GM19455 (cell line): Measurements from ENCODE around the gene SOX11.
"Not testable (repeated sequence)": the region's sequence is repeated elsewhere in the genome, so short reads cannot be mapped to it uniquely, and the experiment has no call there.

ENCODE experiments used
- ATAC-seq: cut with Tn5 transposase; IDR thresholded peaks from one replicate; pipeline ENCODE4 v1.9.1; 2021; ENCODE audit not compliant: unreplicated experiment

Gene SOX11

GRCh38 chr2:5691985-5692529, at the start of gene SOX11:
Gene SOX11, plus strand, starts transcription at chr2:5692384. Its CDS starts 338 bp downstream, at chr2:5692722.
- ATAC-seq: no peak

DNA sequence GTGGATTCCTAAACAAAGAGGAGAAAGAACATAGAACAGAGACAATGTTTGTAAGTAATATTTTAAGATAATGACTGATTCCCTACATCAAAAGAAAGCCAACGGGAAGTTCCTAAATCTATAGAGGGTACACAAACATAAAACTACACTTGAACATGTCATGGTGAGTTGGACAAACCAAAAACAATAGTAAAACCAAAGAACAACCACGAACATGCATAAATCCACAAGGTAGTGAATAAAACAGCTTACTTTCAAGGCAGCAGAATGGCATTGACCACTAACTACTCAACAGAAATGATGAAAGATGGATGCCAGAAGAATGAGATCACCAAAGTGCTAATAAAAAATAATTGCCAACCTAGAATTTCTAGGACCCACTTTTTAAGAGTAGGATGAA, 39.5 kb upstream of the SOX11 start:
- not testable (repeated sequence) for ATAC-seq

DNA sequence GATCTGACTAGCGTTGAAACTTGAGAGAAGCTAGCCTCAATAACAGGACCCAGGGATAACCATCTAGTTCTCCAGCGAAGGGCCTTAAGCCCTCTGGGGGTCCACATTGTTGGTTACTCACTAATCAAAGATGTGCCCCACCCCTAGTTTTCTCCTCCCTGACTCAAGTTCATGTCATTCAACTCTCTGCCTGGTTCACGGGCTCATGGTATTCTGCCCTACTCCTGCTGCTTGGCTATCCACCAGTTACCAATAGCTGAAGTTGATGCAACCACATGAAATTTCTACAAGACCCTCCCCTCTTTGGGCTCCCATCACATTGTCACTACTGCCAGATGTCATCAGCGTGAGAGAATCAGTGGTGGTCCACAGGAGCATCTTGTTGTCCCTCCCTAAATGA, 38.4 kb upstream of the SOX11 start:
- not testable (repeated sequence) for ATAC-seq

DNA sequence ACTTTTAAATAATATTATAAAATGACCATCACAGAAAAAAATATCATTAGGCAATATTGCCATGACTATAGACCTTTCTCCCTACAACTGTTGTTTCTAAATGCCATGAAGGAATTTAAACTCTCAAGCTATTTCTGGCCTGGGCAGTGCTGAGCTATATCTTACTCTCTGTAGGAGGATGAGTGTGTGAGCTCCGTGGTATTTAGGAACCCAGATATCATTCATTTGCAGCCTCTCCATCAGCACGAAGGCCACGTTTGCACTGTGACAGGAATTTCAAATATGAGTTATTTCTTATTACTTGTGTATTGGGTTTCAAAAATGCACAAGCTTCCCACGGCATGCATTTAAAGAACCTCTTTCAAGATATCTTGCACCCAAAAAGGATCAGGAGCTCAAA, 35.0 kb upstream of the SOX11 start:
- no peak for ATAC-seq

GRCh38 chr2:5660591-5660990, 31.6 kb upstream of the SOX11 start:
- no peak for ATAC-seq

DNA sequence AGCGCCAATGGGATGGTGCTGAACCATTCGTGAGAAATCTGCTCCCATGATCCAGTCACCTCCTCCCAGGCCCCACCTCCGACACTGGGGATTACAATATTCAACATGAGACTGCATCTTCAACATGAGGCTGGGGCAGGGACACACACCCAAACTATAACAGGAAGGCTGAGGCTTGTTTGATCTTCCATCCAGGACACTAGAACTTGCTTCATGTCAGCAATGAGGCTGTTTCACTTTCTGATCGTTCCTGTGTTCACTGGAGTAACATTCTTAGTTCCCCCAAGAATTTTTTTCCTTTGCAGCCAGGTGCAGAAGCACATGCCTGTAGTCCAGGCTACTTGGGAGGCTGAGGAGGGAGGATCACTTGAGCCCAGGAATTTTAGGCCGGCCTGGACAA, 30.8 kb upstream of the SOX11 start:
- no peak for ATAC-seq

- ATAC-seq: no peak
These were observed 27.9 kb upstream of the SOX11 start for GRCh38 chr2:5664278-5664681.

GRCh38 chr2:5665066-5665465, 27.1 kb upstream of the SOX11 start:
- no peak for ATAC-seq

- ATAC-seq: no peak
These were observed 25.4 kb upstream of the SOX11 start for GRCh38 chr2:5666798-5667197.

GRCh38 chr2:5667655-5668054, 24.5 kb upstream of the SOX11 start:
- ATAC-seq: not testable (repeated sequence)

GRCh38 chr2:5668682-5669250, 23.4 kb upstream of the SOX11 start:
- ATAC-seq: no peak

DNA sequence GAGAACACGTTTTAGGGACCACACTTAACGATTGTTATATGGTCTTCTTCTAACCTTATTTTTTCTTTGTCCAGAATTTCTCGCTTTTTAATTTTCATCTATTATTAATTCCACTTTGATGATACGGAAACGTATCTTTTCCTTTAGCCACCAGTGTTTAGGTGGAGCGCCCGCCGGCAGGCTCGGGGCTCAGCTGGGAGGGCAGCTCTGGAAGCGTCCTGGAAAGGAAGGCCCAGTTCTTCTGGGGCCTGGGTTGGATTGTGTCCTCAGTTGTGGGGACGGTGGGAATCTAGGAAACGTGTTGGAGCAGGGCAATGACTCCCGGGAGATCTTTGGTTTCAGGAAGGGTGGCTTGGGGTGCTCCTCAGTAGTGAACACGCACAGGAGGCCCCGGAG, 19.4 kb upstream of the SOX11 start:
- no peak for ATAC-seq

DNA sequence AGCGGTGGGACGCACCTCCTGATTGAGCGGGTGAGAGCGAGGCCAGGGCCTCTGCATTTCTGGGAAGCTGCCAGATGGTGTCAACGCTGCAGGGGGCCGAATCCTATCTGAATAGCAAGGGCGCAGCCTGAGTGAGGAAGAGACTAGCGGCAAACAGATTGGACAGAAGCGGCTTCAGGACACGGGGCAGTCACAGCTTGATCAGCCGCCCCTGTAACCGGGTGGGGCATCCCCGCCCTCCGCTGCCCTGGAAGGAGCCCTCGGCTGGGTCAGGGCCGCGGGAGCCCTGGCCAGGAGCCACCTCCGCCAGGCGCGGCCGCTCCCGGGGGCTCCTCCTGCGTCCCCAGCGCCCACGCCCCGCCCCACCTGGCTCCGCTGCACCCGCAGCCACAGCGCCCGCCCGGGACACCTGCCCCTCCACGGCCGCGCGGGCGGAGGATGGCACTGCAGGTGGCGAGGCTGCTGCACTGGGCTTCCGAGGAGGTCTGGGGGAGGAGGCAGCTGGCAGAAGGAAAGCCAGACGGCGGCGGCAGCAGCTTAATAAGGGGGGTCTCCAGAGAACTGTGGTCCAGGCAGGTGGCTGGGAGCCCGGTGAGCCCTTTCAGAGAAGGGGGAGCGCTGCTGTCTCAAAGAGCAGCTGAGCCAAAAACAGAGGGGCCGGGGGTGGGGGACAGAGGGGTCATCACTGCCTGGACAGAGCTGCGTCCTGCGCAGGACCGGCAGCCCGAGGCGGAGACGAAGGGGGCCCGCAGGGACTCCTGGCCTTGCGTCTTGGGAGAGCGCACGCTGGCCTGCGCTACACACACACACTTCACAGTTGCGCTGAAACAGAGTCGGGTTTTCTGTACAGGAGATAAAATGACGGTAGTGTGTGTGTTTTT, 18.8 kb upstream of the SOX11 start:
- ATAC-seq: no peak

GRCh38 chr2:5674026-5674340, 18.2 kb upstream of the SOX11 start:
- no peak for ATAC-seq

DNA sequence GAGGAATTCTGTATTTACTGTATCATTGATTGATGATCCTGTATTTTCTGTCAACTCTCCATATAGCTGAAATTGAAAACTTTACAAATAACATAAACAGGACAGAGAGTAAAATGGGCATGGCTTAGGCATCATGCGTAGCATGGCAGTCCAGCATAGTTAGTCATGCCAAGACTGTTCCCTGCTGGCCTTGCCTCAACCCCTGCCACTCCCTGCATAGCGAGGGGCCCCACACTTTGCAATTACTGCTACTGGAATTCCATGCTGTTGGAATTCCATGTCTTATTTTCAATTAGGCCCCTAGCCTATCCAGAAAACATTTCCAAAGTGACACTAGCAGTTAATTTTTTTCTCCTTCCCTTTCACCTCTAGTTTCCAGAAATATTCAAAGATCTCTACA, 15.1 kb upstream of the SOX11 start:
- no peak for ATAC-seq

- ATAC-seq: no peak
These were observed 8.7 kb upstream of the SOX11 start for GRCh38 chr2:5683471-5683870.

GRCh38 chr2:5685225-5685624, 7.0 kb upstream of the SOX11 start:
- ATAC-seq: no peak

DNA sequence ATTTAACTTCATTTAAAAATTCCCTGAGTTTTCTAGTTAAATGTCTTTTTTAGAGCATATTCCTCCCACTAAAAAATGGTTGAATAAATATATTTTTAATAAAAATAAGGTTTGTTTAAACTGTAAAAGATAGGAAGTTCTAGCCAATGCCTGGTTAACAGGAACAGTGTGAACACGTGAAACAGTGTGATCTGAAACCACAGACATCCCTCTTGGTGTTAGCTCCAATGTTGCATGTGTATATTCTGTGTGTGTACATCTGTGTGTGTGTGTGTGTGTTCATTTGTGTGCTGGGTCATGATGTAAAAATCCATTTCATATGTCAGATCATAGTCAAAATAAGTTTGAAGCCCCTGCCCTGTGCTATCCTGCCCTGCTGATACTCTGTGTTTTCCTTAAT, 6.1 kb upstream of the SOX11 start:
- no peak for ATAC-seq

GRCh38 chr2:5686536-5686935, 5.6 kb upstream of the SOX11 start:
- no peak for ATAC-seq

- ATAC-seq: no peak
These were observed 2.4 kb upstream of the SOX11 start for GRCh38 chr2:5689750-5690149.

- no peak for ATAC-seq
These were observed 1.9 kb upstream of the SOX11 start for GRCh38 chr2:5690286-5690685.

DNA sequence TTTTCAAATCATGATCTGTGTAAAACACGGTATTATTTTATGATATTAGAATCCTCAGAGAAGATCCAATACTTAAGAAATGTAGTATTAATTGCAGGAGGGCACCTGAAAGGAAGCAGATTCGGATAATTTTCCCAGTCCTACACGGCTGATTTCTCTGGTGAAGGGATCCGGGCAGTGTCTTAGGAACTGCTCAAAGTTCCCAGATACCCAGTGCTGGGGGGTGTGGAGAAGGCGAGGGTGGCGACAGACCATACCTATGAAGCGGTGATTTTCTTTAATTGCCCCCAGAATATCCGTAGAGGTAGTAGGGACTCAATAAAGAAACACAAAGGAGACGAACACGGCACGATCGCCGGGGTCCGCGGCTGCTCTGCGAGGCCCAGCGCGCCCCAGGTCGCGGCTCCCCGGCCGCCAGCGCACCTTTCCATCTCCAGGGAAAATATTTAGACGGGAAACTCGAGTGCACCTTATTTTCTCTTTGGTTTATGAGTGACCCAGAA, 1.4 kb upstream of the SOX11 start:
- ATAC-seq: no peak
